ENCODE data around the gene DDX3X. TPM values are rescaled to one million over a fixed set of nuclear protein-coding genes. Genes with fewer than 3 reads are reported as not detected.
"Not testable (repeated sequence)": the region's sequence is repeated elsewhere in the genome, so short reads cannot be mapped to it uniquely, and the experiment has no call there.

The DDX3X gene
- total RNA-seq, 2 experiments from 2014 or later, result 213 to 225 TPM

- H3K4me1 Mint-ChIP-seq, result no peaks in the 10 kb centered on the region
- ATAC-seq (ENCODE audit: low read depth), result no peak
- H3K4me3 Mint-ChIP-seq, result no peak overlapping the region
- no peak for DNase-seq
- POLR2A ChIA-PET, result interaction anchor here (0.6 kb wide), 1 partner anchor 14 kb away, joined by 3 read pairs; no protein-coding TSS in a partner anchor
- no peak overlapping the region for H3K27ac Mint-ChIP-seq
- H3K27me3 Mint-ChIP-seq, result no peaks in the 10 kb centered on the region
- no peaks in the 10 kb centered on the region for H3K36me3 Mint-ChIP-seq
- no peaks in the 10 kb centered on the region for H3K9me3 Mint-ChIP-seq
Measured at GRCh38 chrX:41314204-41314603, 19.8 kb upstream of the DDX3X start.

DNA sequence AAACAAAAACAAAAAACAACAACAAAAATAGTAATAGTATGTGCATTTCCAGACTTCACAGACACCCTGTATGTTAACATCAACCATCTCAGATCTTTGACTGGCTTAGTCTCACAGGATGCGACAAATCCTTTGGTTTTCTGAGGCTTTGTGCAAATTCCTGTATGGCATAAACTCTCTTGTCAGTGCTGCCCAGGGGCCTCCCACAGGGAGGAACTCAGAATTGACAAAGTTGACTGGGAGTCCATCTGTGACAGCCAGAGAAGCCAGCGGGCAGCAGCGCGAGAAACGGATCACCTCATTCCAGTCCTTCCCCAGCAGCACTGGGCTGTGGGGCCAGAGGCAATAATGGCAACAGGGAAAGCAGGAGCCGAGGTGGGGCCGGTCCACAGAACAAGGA, 19.1 kb upstream of the DDX3X start:
- H3K27ac Mint-ChIP-seq, result no peak overlapping the region
- POLR2A ChIA-PET, result no interaction called here
- no peaks in the 10 kb centered on the region for H3K36me3 Mint-ChIP-seq
- no peaks in the 10 kb centered on the region for H3K9me3 Mint-ChIP-seq
- DNase-seq (no peak), ATAC-seq (ENCODE audit: low read depth) (no peak)
- H3K4me1 Mint-ChIP-seq, result no peaks in the 10 kb centered on the region
- no peak overlapping the region for H3K4me3 Mint-ChIP-seq
- H3K27me3 Mint-ChIP-seq, result no peaks in the 10 kb centered on the region

DNA sequence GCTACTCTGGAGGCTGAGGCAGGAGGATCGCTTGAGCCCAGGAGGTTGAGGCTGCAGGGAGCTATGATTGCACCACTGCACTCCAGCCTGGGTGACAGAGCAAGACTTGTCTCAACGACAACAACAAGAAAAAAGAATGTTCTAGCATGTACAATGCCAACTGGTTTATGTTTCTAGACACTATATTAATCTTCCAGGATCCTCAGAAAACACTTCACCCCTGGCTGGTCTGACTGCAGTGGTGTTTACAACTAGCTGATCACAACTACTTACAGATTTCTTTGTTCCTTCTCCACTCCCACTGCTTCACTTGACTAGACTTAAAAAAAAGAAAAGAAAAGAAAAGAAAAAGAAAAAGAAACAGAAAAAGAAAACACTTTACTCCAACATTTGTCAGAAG, 17.7 kb upstream of the DDX3X start:
- H3K4me1 Mint-ChIP-seq; POLR2A ChIA-PET; H3K9me3 Mint-ChIP-seq; H3K4me3 Mint-ChIP-seq; H3K27me3 Mint-ChIP-seq; DNase-seq; H3K36me3 Mint-ChIP-seq; ATAC-seq (ENCODE audit: low read depth); H3K27ac Mint-ChIP-seq: not testable (repeated sequence)

DNA sequence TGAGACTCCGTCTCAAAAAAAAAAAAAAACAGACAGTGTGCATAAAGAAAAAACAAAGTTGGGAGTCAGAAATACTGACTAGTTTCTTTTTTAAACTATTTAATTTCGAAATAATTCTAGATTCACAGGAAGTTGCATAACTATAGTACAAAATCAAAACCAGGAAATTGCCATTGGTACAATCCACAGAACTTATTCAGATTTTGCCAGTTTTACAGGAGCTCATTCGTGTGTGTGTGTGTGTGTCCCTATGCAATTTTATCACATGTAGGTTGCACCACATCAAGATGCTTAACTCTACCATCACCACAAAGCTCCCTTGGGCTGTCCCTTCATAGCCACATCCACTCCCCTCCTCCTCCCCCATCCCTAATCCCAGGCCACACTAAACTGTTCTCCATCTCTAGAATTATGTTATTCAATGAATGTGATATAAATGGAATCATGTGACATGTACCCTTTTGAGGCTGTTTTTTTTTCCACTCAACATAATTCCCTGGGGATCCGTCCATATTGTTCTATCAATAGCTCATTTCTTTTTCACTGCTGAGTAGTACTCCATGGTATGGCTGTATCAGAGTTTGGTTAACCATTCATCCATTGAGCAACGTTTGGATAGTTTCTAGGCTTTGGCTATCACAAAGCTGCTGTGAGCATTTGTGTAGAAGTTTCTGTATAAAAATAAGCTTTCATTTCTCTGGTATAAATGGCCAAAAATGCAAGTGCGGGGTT, 16.3 kb upstream of the DDX3X start:
- Mint-ChIP-seq H3K36me3 (no peaks in the 10 kb centered on the region), H3K4me3 (no peak overlapping the region), H3K9me3 (no peaks in the 10 kb centered on the region), H3K27me3 (no peaks in the 10 kb centered on the region), H3K4me1 (no peaks in the 10 kb centered on the region), H3K27ac (no peak overlapping the region)
- ATAC-seq (ENCODE audit: low read depth) (no peak), DNase-seq (no peak)
- POLR2A ChIA-PET, result no interaction called here

- Mint-ChIP-seq H3K27ac (no peak overlapping the region), H3K27me3 (no peaks in the 10 kb centered on the region), H3K4me1 (no peaks in the 10 kb centered on the region), H3K36me3 (no peaks in the 10 kb centered on the region), H3K4me3 (no peak overlapping the region), H3K9me3 (no peaks in the 10 kb centered on the region)
- ATAC-seq (ENCODE audit: low read depth) (no peak), DNase-seq (no peak)
- POLR2A ChIA-PET, result interaction anchor here (0.7 kb wide), 1 partner anchor 9 kb away, joined by 3 read pairs; no protein-coding TSS in a partner anchor
Measured at GRCh38 chrX:41320393-41320792, 13.6 kb upstream of the DDX3X start.

DNA sequence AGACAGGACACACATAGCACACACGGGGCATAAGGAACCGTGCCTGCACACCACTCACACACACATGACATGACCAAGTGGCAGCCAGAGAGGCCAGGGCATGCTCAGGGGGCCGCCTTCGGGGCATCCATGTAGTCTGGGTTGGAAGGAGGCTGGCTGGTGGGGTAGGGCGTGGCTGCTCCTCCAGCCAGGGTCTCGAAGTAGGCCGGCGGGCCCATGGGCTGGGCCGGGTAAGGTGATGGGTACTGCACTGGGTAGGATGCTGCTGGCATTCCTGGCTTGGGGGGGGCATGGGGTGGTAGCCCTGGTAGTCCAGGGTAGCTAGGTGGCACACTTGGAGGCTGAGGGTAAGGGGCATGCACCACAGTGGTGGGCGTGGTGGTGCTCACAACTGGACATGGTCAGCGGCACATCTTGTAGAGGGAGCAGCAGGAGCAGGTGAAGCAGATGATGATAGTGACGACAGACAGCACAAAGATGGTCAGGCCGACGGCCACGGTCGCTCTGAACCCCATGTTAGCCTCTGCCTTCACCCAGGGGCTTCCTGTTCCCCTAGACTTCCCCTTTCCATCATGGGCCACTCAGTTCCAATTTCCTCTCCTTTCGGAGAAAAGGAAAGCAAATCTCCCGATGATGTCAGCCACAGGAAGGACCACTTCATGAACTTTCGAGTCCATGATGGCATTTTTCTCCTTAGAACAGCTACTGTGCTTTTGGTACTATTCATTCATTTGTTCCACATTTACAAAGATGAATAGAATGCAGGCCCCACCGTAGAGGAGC, 10.9 kb upstream of the DDX3X start:
- POLR2A ChIA-PET, result interaction anchor here (1.3 kb wide), 1 partner anchor 11 kb away, joined by 3 read pairs; the partner anchor contains the start of gene DDX3X
- no peaks in the 10 kb centered on the region for H3K36me3 Mint-ChIP-seq
- no peaks in the 10 kb centered on the region for H3K4me1 Mint-ChIP-seq
- H3K9me3 Mint-ChIP-seq, result no peaks in the 10 kb centered on the region
- H3K27ac Mint-ChIP-seq, result no peak overlapping the region
- no peaks in the 10 kb centered on the region for H3K27me3 Mint-ChIP-seq
- DNase-seq, result no peak
- H3K4me3 Mint-ChIP-seq, result no peak overlapping the region
- no peak for ATAC-seq (ENCODE audit: low read depth)

DNA sequence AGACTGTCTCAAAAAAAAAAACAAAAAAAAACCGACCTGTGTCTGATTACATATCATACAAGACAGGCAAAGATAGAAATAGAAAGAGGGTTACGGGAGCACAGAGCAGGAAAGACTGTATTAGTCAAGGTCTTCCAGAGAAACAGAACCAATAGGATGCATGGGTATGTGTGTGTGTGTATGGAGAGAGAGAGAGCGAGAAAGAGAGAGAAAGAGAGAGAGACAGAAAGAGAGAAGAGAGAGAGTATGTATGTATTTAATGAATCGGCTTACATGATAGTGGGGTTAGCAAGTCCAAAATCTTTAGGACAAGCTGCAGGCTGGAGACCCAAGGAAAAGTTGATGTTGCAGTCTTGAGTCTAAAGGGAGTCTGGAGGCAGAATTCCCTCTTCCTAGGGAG, 7.5 kb upstream of the DDX3X start:
- ATAC-seq (ENCODE audit: low read depth), result no peak
- DNase-seq, result no peak
- Mint-ChIP-seq H3K4me1 (no peaks in the 10 kb centered on the region), H3K9me3 (no peaks in the 10 kb centered on the region), H3K27me3 (no peaks in the 10 kb centered on the region), H3K36me3 (no peaks in the 10 kb centered on the region), H3K27ac (no peak overlapping the region), H3K4me3 (no peak overlapping the region)
- POLR2A ChIA-PET, result no interaction called here

DNA sequence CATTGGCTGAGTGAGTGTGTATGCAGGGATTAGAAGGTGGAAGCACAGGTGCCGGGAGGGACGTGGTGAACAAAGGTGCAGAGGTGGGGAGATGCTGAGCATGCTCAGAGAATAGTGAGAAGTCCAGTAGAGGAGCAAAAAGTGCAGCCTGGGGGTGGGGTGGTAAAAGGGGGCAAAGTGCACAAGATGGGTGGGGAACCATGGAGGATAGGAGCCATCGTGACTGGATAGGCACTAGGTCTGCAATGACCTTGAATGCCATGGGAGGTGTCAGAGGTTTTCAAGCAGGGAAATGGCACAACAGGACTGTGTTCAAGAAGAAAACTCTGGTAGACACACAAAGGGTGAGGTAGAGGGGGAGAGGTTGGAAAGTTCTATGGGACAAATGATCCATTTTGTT, 6.6 kb upstream of the DDX3X start:
- no peak overlapping the region for H3K27ac Mint-ChIP-seq
- POLR2A ChIA-PET, result interaction anchor here (0.6 kb wide), 1 partner anchor 59 kb away, joined by 3 read pairs; no protein-coding TSS in a partner anchor

DNA sequence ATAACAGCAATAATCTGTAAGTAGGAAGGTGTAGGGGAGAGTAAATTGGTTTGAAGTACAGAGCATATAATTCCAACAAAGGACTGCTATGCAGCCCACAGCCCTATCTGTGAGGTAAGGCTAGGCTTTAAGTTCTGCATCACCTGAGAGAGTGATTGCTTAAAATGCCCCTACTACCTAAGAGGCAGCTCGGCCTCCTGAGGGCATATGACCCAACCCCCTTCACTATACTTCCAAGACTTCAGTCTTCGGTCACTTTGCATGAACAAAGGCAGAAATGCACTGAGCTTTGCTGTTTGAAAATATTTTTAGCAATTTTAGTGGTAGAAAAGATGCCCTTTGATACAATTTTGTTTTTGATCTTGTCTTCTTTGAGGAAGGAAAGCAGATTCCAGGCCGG, 4.9 kb upstream of the DDX3X start:
- no peaks in the 10 kb centered on the region for H3K9me3 Mint-ChIP-seq
- peaks cover 3% of the 10 kb centered on the region for H3K4me1 Mint-ChIP-seq
- H3K36me3 Mint-ChIP-seq, result no peaks in the 10 kb centered on the region
- H3K4me3 Mint-ChIP-seq, result no peak overlapping the region
- POLR2A ChIA-PET, result interaction anchor here (0.6 kb wide), 1 partner anchor 8 kb away, joined by 3 read pairs; no protein-coding TSS in a partner anchor
- DNase-seq (no peak), ATAC-seq (ENCODE audit: low read depth) (no peak)
- no peak overlapping the region for H3K27ac Mint-ChIP-seq
- H3K27me3 Mint-ChIP-seq, result no peaks in the 10 kb centered on the region

More for the DNA sequence above, 6.6 kb upstream of the DDX3X start:
- H3K9me3 Mint-ChIP-seq, result no peaks in the 10 kb centered on the region
- ATAC-seq (ENCODE audit: low read depth) (no peak), DNase-seq (no peak)
- no peaks in the 10 kb centered on the region for H3K4me1 Mint-ChIP-seq
- H3K36me3 Mint-ChIP-seq, result no peaks in the 10 kb centered on the region
- no peak overlapping the region for H3K4me3 Mint-ChIP-seq
- no peaks in the 10 kb centered on the region for H3K27me3 Mint-ChIP-seq

DNA sequence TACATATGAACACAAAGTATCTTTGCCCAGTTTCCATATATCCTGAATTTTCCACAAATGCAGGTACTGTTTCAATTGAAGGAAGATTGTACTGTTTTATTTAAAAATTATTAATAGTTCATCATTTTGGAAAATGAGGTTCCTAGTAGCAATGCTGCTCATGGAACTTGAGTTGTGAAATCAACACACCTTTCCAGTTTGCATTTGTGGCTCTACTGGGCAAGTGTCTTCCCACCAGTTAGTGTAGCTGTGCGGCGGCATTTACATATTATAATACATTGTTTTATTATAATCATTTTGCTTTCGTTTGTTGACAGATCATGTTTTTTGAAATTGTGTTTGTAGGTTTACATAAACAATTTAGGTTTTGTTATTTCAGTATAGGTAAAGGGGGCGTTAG, 2.0 kb upstream of the DDX3X start:
- Mint-ChIP-seq H3K27ac (peak overlapping the region; percentile 100), H3K27me3 (no peaks in the 10 kb centered on the region), H3K4me3 (peak overlapping the region; percentile 92), H3K36me3 (peaks cover 10% of the 10 kb centered on the region), H3K9me3 (no peaks in the 10 kb centered on the region), H3K4me1 (peaks cover 6% of the 10 kb centered on the region)
- ATAC-seq (ENCODE audit: low read depth) (no peak), DNase-seq (no peak)
- POLR2A ChIA-PET, result interaction anchor here (0.6 to 0.7 kb wide), 3 partner anchors 9 to 1738 kb away, joined by 3 read pairs; no protein-coding TSS in a partner anchor

DNA sequence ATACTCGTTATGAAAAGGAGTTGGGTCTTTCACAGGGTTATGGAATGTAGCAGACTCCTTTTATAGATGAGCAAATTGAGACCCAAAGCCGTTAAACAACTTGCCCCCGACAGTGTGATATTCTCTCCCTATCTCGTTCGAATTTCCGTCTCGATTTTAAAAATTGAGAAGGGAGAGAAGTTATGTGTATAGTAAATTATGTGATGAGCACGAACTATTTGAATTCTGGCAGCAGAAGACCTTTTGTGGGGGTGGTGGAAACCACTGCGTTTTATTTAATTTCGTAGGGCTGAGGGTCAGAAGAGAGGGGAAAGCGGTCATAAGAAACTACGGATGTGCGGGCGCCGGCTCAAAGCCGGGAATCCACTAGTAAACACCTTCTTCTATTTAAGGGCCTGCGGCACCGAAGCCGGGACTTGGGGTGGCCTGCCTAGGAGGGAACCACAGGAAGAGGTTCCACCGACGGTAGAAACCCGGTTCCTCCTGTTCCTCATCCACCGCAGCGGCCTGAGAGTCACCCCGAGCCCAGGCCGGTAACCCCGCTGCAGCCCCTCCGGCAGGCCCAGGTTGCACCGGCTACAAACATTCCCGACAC, 1.5 kb upstream of the DDX3X start:
- DNase-seq, result no peak
- POLR2A ChIA-PET, result interaction anchor here (0.7 kb wide), 1 partner anchor 52 kb away, joined by 3 read pairs; no protein-coding TSS in a partner anchor
- peaks cover 14% of the 10 kb centered on the region for H3K36me3 Mint-ChIP-seq
- peak; percentile 3 for ATAC-seq (ENCODE audit: low read depth)
- peak overlapping the region; percentile 100 for H3K27ac Mint-ChIP-seq
- peak overlapping the region; percentile 92 for H3K4me3 Mint-ChIP-seq
- peaks cover 6% of the 10 kb centered on the region for H3K4me1 Mint-ChIP-seq
- no peaks in the 10 kb centered on the region for H3K9me3 Mint-ChIP-seq
- H3K27me3 Mint-ChIP-seq, result no peaks in the 10 kb centered on the region

- Mint-ChIP-seq H3K4me1 (peaks cover 9% of the 10 kb centered on the region), H3K36me3 (peaks cover 19% of the 10 kb centered on the region), H3K27ac (peak overlapping the region; percentile 100), H3K9me3 (no peaks in the 10 kb centered on the region), H3K4me3 (peak overlapping the region; percentile 92), H3K27me3 (no peaks in the 10 kb centered on the region)
- DNase-seq, result peak; percentile 85
- POLR2A ChIA-PET, result interaction anchor here (0.6 to 1.4 kb wide), 10 partner anchors 8 to 1408 kb away, joined by 3 to 8 read pairs (median 3); partner anchors contain the start of genes MED14 and USP9X
- peak; percentile 37 for ATAC-seq (ENCODE audit: low read depth)
Measured at GRCh38 chrX:41333003-41333743, 789 bp upstream of the DDX3X start.

Measured in activated naive CD8-positive, alpha-beta T cell treated with anti-CD3 and anti-CD28 coated beads, Interleukin-2, amount 10 ng/mL, durations not matched to agents 7 days and 5 days (primary cell).